IPS-15b (cell line): ENCODE measurements around the gene PACRG.

Experiments used
- H3K27me3 ChIP-seq: one replicate; pipeline ENCODE4 v1.6.1; 2013; ENCODE audit warnings: low read length; ENCODE audit not compliant: control insufficient read depth, insufficient read depth
- H3K36me3 ChIP-seq: one replicate; pipeline ENCODE4 v1.6.1; 2013; ENCODE audit warnings: low read length; ENCODE audit not compliant: control insufficient read depth, insufficient read depth
- H3K4me1 ChIP-seq: one replicate; pipeline ENCODE4 v1.6.1; 2013; ENCODE audit warnings: mild to moderate bottlenecking, low read length; ENCODE audit not compliant: control insufficient read depth, insufficient read depth
- H3K4me3 ChIP-seq: one replicate; pipeline ENCODE4 v1.5.1; 2013; ENCODE audit warnings: low read depth, low read length
- H3K9ac ChIP-seq: one replicate; pipeline ENCODE4 v1.6.1; 2013; ENCODE audit warnings: low read depth, mild to moderate bottlenecking, low read length
- H3K9me3 ChIP-seq: one replicate; pipeline ENCODE4 v1.6.1; 2013; ENCODE audit warnings: mild to moderate bottlenecking, low read length; ENCODE audit not compliant: control insufficient read depth, insufficient read depth

Gene PACRG

DNA sequence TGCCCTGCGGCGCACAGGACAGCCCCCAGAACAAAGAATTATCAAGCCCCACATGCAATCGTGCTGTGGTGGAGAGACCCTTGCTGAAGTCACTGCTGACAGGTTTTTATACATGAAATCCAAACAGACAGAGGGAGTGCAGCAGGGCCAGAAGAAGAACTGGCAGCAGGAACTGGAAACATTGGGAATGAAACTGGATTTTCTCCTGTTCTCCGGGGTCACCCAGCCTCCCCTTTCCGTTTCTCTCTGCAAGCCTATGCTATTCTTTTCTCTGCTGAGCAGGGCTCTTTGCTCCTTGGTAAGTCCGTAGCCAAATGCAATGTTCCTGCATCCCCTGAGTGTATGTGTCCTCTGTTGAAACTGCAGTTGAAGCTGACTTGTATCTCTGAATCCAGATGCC lies 623.2 kb downstream of the PACRG start:
- Histone ChIP-seq H3K4me3 (no peak overlapping the region), H3K9ac (no peak overlapping the region), H3K27me3 (no peaks in the 10 kb centered on the region), H3K36me3 (no peaks in the 10 kb centered on the region), H3K4me1 (no peaks in the 10 kb centered on the region), H3K9me3 (no peaks in the 10 kb centered on the region)

DNA sequence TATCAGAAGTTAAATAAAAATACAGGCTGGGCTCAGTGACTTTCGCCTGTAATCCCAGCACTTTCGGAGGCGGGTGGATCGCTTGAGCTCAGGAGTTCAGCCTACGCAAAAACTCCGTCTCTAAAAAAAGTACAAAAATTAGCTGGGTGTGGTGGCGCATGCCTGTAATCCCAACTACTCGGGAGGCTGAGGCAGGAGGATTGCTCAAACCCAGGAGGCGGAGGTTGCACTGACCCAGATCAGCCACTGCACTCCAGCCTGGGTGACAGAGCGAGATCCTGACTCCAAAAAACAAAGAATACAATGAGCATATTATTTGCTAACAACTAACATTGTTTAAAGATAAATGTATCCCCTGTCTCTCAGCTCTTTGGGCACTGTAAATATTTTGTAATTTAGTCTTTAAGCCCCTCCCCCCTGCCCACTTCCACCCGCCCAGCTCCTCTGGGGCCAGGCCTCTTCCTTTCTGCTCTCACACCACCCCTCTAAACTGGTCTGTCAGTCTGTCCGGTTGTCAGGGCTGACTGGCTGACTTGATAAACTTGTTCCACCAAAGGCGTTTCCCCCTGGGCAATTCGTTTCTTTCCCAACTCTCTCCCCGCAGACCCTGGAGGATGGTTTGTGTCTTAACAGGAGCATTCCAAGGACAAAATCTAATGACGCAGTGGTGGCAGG lies 624.4 kb downstream of the PACRG start:
- Histone ChIP-seq H3K36me3 (no peaks in the 10 kb centered on the region), H3K4me3 (no peak overlapping the region), H3K4me1 (peaks cover 3% of the 10 kb centered on the region), H3K9me3 (no peaks in the 10 kb centered on the region), H3K27me3 (no peaks in the 10 kb centered on the region), H3K9ac (no peak overlapping the region)

DNA sequence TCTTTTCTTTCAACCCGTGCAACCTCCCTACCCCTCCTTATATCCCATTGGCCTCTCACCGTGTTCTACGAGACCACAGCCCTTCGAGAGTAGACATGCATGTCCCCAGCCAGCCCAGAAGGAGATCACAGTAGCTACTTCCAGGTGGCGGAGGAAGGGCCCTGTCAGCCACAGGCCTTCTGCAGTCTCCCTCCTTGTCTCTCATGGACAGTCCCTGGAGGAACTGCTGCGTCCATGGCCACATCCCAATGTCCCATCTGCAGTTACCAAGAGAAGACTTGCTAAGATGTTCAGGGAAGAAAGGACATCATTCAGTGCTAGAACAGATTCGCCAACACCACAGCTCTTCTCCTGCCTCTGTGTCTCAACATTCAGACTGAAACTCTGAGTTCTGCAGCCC lies 625.2 kb downstream of the PACRG start:
- no peak overlapping the region for H3K4me3 ChIP-seq
- H3K9me3 ChIP-seq, result no peaks in the 10 kb centered on the region
- peaks cover 3% of the 10 kb centered on the region for H3K4me1 ChIP-seq
- H3K9ac ChIP-seq, result no peak overlapping the region
- H3K36me3 ChIP-seq, result no peaks in the 10 kb centered on the region
- H3K27me3 ChIP-seq, result no peaks in the 10 kb centered on the region

DNA sequence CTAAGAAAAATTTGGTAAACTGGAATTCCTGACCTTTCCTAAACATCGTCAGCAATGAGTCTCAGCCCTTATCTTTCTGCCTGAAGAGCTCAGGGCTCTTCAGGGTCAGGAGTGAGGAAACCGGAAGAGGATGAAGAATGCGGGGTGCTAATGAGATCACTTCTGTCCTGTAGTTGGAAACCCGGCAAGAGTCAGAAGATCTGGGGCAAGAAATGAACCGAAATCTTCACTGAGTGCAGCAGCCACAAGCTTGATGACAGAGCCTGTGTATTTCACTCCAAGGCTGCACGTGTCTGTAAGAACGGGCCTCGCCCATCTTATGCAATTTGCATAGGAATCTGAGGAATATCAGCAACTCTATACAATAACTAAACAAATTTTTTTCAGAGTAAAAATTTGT lies 626.3 kb downstream of the PACRG start:
- H3K9me3 ChIP-seq, result no peaks in the 10 kb centered on the region
- no peak overlapping the region for H3K9ac ChIP-seq
- H3K4me1 ChIP-seq, result peaks cover 3% of the 10 kb centered on the region
- H3K36me3 ChIP-seq, result no peaks in the 10 kb centered on the region
- H3K4me3 ChIP-seq, result no peak overlapping the region
- no peaks in the 10 kb centered on the region for H3K27me3 ChIP-seq

DNA sequence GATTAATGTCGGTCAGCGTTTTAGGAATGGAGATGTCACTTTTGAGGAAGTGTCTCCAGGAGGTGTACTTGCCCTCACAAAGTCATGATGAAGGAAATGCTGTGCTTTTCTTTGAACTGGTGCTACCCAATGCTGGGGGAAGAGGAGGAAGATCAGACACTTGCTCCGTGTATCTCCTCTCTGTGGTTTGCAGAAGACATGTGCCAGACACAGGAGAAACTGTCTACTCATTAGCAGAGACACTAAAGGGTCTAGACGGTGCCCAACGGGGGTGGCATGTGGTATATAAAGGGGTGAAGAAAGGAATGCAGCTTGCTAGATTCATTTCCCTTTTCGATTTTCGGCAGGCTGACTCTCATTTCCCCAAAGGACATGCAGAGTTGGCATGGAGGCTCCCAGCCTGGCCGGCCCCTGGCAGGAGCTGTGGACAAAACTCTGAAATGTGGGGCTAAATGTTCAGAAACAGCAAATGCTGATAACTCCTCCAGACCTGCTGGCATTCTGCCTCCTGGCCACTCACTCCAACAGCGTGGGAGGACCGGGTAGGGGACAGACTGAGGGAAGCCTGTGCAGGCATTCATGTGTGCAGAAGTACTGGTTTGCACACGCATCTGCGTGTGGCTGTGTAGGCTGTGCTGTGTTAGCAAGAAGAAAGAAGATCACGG lies 627.1 kb downstream of the PACRG start:
- Histone ChIP-seq H3K4me3 (no peak overlapping the region), H3K9ac (no peak overlapping the region), H3K27me3 (no peaks in the 10 kb centered on the region), H3K4me1 (peaks cover 3% of the 10 kb centered on the region), H3K36me3 (no peaks in the 10 kb centered on the region), H3K9me3 (no peaks in the 10 kb centered on the region)

DNA sequence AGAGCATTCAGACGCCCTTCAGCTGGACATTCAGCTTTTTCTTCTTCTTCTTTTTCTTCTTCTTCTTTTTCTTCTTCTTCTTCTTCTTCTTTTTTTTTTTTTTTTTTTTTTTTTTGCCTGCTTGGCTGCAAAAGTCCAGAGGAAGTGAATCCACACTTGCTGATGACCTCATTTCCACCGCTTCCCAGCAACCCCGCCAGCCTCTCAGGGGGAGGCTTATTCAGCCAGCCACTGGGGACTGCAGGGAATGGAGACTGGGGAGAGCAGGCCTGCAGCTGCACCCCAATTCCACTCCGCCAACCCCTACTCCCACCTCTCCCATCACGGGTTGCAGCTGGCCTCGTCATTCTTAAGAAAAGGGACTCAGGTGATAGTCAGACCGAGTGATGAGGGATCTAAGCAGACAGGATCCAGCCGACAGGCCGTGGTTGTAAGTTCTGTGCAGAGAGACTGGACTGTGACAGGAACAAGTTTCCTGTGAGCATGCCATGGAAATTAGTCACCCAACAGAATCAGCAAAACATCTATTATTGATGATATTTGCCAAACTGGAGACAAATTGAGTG lies 627.7 kb downstream of the PACRG start:
- H3K9me3 ChIP-seq, result no peaks in the 10 kb centered on the region
- no peak overlapping the region for H3K4me3 ChIP-seq
- H3K36me3 ChIP-seq, result no peaks in the 10 kb centered on the region
- H3K27me3 ChIP-seq, result no peaks in the 10 kb centered on the region
- H3K9ac ChIP-seq, result no peak overlapping the region
- H3K4me1 ChIP-seq, result peaks cover 3% of the 10 kb centered on the region

DNA sequence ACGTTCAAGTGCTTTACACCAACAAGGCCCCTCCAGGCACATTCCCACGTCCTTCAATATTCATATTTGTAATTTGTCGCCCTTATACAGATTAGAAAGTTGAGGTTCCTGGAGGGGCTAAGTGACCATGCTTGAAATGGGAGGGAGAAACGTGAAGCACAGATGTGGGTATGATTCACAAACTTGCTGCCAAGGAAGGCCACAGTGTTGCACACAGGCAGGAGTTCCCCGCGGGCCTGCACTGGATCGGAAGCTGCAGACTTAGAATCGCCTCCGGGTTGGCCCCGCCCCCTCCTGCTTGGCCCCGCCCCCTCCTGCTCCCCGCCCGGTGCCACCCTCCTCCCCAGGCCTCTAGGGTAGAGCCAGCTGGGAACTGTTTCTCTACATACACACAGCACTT lies 628.5 kb downstream of the PACRG start:
- H3K36me3 ChIP-seq, result no peaks in the 10 kb centered on the region
- no peaks in the 10 kb centered on the region for H3K27me3 ChIP-seq
- peaks cover 3% of the 10 kb centered on the region for H3K4me1 ChIP-seq
- H3K9me3 ChIP-seq, result no peaks in the 10 kb centered on the region
- no peak overlapping the region for H3K9ac ChIP-seq
- H3K4me3 ChIP-seq, result no peak overlapping the region

DNA sequence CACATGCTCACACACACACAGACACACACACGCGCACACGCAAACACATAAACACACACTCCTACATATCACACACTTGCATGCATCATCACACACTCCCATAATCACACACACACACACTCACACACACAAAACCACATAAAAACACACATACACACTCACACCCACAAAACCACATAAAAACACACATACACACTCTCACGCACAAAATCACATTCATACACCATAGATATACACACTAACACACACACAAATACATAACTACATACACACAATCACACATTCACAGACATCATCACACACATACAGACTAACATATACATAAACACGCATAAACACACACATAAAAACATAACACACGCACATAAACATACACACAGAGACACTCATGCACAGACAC lies 629.0 kb downstream of the PACRG start:
- H3K4me3 ChIP-seq, result no peak overlapping the region
- H3K9me3 ChIP-seq, result no peaks in the 10 kb centered on the region
- H3K4me1 ChIP-seq, result peaks cover 3% of the 10 kb centered on the region
- H3K9ac ChIP-seq, result no peak overlapping the region
- H3K27me3 ChIP-seq, result no peaks in the 10 kb centered on the region
- no peaks in the 10 kb centered on the region for H3K36me3 ChIP-seq

DNA sequence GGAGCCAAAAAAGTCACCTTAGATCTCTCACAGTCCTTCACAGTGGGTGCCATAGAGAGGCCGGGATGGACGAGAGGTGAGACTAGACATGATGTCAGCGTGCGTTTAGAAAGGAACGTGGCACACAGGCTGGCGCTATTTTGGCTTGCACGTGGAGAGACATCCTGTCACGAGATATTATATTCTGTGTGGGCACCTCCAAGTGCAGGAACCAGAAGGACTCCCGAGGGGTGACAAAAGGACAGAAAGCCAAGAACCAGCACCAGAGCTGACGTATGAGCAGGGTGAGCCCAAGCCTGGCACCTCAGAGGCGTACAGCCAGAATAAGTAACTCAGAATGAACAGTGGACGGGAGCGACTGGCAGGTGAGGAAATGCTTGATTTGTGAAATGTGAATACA lies 636.9 kb downstream of the PACRG start:
- Histone ChIP-seq H3K9me3 (no peaks in the 10 kb centered on the region), H3K4me3 (no peak overlapping the region), H3K9ac (no peak overlapping the region), H3K36me3 (no peaks in the 10 kb centered on the region), H3K4me1 (no peaks in the 10 kb centered on the region), H3K27me3 (no peaks in the 10 kb centered on the region)
